GM19328 (cell line): ENCODE data around the gene CCP110.

Experiments used
- ATAC-seq: cut with Tn5 transposase; IDR thresholded peaks from one replicate; pipeline ENCODE4 v1.9.1; 2021; ENCODE audit warnings: mild to moderate bottlenecking, moderate library complexity; ENCODE audit not compliant: unreplicated experiment

CCP110 gene

DNA sequence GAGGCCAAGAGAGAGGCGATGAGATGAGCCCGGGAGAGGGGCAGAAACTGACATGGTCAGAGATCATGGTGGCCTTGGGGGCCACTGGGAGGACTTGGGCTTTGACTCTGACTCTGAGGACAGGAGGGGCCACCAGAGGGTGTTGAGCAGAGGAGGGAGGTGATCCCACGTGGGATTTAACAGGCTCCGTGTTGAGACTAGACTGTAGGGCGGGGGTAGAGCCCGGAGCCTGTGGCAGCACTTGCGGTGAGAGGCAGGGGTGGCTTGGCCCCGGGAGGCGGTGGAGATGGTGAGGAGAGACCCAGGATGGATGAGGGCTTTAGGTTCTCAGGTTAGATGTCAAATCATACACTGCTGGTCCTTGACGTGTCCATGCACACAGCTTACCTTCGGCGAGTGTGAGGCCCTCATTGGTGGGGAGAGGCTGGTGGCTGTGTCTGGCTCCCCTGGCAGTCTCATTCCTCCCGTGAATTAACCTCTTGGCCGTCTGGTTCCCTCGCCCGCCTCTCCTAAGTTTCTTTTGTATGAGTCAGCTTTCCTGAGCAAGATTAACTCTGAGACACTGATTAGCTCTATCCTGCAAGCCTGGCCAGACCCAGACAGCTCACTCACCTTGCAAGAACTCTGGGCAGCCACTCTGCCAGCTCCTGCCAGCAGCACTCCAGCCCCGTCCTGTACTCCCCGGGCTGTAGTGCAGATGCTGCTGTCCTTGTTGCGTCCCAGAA lies 71.5 kb downstream of the CCP110 start:
- no peak for ATAC-seq

DNA sequence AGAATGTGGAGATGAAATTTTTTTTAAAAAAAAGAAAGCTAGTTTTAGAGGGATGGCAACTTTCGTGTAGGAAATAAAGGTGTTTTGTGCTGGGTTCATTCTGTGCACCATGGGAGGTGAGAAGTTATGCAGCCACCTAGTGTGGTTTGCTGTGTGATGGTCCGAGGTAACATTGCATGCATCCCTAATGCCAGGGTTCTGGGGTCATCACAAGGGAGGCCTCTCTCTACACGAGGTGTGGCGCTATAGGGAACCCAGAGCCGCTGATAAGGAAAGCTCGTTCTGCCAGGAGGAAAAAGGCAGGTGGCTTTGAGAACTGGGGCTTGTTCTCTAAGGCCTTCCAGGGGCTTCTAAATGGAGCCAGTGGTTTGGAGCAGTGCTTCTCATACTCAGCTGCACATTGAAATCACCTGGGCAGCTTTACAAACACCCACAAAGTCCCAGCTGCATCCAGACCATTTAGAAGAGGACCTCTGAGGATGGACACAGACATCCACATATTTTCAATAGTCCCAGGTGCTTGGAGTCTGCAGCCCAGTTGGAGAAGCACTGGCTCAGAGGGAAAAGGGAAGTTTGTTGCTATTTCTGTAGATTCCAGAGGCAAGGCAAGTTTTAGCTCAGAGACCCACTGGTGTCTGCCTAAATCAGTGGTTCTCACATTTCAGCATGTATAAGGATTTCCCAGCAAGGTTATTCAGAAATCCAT lies 75.2 kb downstream of the CCP110 start:
- ATAC-seq: no peak

GRCh38 chr16:19599968-19600716 lies 76.4 kb downstream of the CCP110 start:
- no peak for ATAC-seq

DNA sequence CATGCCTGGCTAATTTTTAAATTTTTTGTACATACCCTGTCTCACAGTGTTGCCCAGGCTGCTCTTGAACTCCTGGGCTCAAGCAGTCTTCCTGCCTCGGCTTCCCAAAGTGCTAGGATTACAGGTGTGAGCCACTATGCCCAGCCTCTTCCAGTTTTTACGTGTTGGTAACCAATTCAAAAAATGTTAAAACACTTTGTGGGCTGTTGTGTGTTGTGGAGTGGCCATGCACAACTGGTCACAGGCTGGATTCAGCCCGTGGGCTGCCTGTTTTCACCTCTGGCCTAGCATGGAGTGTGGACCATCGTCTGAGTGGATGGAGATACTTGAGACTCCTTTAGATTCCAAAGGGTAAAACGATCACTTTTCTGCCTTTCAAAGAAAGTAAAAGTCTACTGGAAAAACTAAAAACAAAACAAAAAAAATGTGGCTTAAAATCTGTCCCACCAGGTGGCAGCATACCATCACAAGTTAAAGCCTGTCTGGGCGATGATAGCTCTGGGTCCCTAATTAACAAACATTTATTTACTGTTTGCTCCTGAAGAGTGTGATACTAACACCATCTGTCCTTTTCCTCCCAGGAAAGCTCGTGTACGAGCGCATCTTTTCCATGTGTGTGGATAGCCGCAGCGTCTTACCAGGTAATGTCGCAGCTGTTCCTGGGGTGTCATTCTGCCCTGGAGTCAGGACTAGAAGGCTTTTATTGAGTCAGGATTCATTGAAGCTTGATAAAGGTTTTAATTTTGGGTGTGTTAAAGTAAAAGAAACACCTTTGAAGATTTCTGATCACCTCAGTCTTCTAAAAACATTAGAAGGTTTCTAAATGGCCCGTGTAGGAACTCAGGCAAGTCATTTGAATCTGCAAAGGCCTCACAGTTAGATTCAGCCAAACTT lies 77.6 kb downstream of the CCP110 start:
- ATAC-seq: no peak
